ENCODE measurements around the gene SNX5. TPM values are rescaled to one million over a fixed set of nuclear protein-coding genes. Genes with fewer than 3 reads are reported as not detected.

SNX5 gene
- total RNA-seq, 4 donors from 2014 or later, result 131 to 257 (median 132) TPM

GRCh38 chr20:17940224-17940971 lies 28.2 kb downstream of the SNX5 start:
- H3K27ac ChIP-seq, result no peak overlapping the region
- peaks cover 0 to 32% (median 12%) of the 10 kb centered on the region in 4 donors for H3K4me1 ChIP-seq
- no peak overlapping the region for H3K4me3 ChIP-seq
- peaks cover 0 to 40% (median 0%) of the 10 kb centered on the region in 3 donors for H3K36me3 ChIP-seq
- H3K9me3 ChIP-seq, result no peaks in the 10 kb centered on the region
- DNase-seq, result no peak
- TF ChIP-seq POLR2A (IDR thresholded peaks at IDR 0.05) (no peak), CTCF (IDR thresholded peaks at IDR 0.05) (no peak)
- no peaks in the 10 kb centered on the region for H3K27me3 ChIP-seq

GRCh38 chr20:17939622-17940223 lies 28.9 kb downstream of the SNX5 start:
- Histone ChIP-seq H3K36me3 (peaks cover 0 to 34% (median 0%) of the 10 kb centered on the region in 3 donors), H3K27me3 (no peaks in the 10 kb centered on the region), H3K9me3 (no peaks in the 10 kb centered on the region), H3K4me1 (peaks cover 0 to 32% (median 12%) of the 10 kb centered on the region in 4 donors), H3K4me3 (no peak overlapping the region), H3K27ac (peak overlapping the region in 1 of 4 donors; percentile 3)
- DNase-seq, result no peak
- TF ChIP-seq POLR2A (IDR thresholded peaks at IDR 0.05) (no peak), CTCF (IDR thresholded peaks at IDR 0.05) (no peak)

- Histone ChIP-seq H3K27ac (peak overlapping the region in 3 of 4 donors; percentile 3 to 72 (median 32)), H3K4me1 (peaks cover 0 to 32% (median 12%) of the 10 kb centered on the region in 4 donors), H3K36me3 (peaks cover 0 to 28% (median 0%) of the 10 kb centered on the region in 3 donors), H3K27me3 (no peaks in the 10 kb centered on the region), H3K4me3 (no peak overlapping the region), H3K9me3 (no peaks in the 10 kb centered on the region)
- TF ChIP-seq POLR2A (IDR thresholded peaks at IDR 0.05) (no peak), CTCF (IDR thresholded peaks at IDR 0.05) (peak; percentile 63 to 91 (median 87))
- DNase-seq, result peak; percentile 61 to 85 (median 79)
These were observed 29.5 kb downstream of the SNX5 start for GRCh38 chr20:17938871-17939619.

GRCh38 chr20:17936761-17937732 lies 31.5 kb downstream of the SNX5 start:
- Histone ChIP-seq H3K4me1 (peaks cover 0 to 32% (median 12%) of the 10 kb centered on the region in 4 donors), H3K36me3 (peaks cover 0 to 12% (median 0%) of the 10 kb centered on the region in 3 donors), H3K27me3 (no peaks in the 10 kb centered on the region), H3K4me3 (no peak overlapping the region), H3K27ac (peak overlapping the region; percentile 29 to 72 (median 47)), H3K9me3 (no peaks in the 10 kb centered on the region)
- peak in 1 of 3 donors; percentile 76 for DNase-seq
- no peak for TF ChIP-seq CTCF (IDR thresholded peaks at IDR 0.05)
- TF ChIP-seq POLR2A (IDR thresholded peaks at IDR 0.05), result no peak

All from Peyer's patch (tissue), 4 donors.